Fibroblast of lung (primary cell): ENCODE data around the gene DHODH. TPM values are rescaled to one million over a fixed set of nuclear protein-coding genes. Genes with fewer than 3 reads are reported as not detected.

Experiments used
- DNase-seq, 2 donors: peaks; one replicate each; pipeline versions ENCODE4 v3.0.0 to v3.0.0-alpha.2; 2010; ENCODE audit warnings: low read depth in 2 of 2
- H2AFZ ChIP-seq: 2 replicates; pipeline ENCODE4 v1.5.1; 2012; ENCODE audit warnings: low read length, control low read depth, inconsistent platforms
- H3K27ac ChIP-seq: 2 replicates; pipeline ENCODE4 v1.5.1; 2011; ENCODE audit warnings: low read length, control low read depth; ENCODE audit not compliant: insufficient read depth
- H3K27me3 ChIP-seq: 2 replicates; pipeline ENCODE4 v1.5.1; 2011; ENCODE audit warnings: mild to moderate bottlenecking, low read length; ENCODE audit not compliant: control insufficient read depth, insufficient read depth
- H3K36me3 ChIP-seq: 2 replicates; pipeline ENCODE4 v1.5.1; 2011; ENCODE audit warnings: low read length; ENCODE audit not compliant: control insufficient read depth, insufficient read depth
- H3K4me1 ChIP-seq: 2 replicates; pipeline ENCODE4 v1.5.1; 2011; ENCODE audit warnings: low read length; ENCODE audit not compliant: control insufficient read depth, insufficient read depth; ENCODE audit errors: extremely low read depth
- H3K4me2 ChIP-seq: 2 replicates; pipeline ENCODE4 v1.5.1; 2011; ENCODE audit warnings: low read length, control low read depth; ENCODE audit not compliant: insufficient read depth; ENCODE audit errors: extremely low read depth
- H3K4me3 ChIP-seq, 4 experiments: fragments of 200-600 bp in 1 of 4; sonication (generic) in 1 of 4; replicated peaks in 1 of 4; 2 replicates each; pipeline ENCODE4 v1.5.1; 2011 to 2016; ENCODE audit warnings: low read length in 4 of 4, low read depth in 3 of 4, mild to moderate bottlenecking in 3 of 4, control low read depth in 2 of 4, inconsistent platforms in 1 of 4, mixed read lengths in 1 of 4; ENCODE audit not compliant: insufficient read depth in 1 of 4; ENCODE audit errors: control extremely low read depth in 1 of 4
- H3K79me2 ChIP-seq: 2 replicates; pipeline ENCODE4 v1.5.1; 2012; ENCODE audit warnings: mild to moderate bottlenecking, low read length, inconsistent platforms; ENCODE audit not compliant: control insufficient read depth, insufficient read depth
- H3K9ac ChIP-seq: 2 replicates; pipeline ENCODE4 v1.5.1; 2011; ENCODE audit warnings: mild to moderate bottlenecking, low read length, control low read depth; ENCODE audit not compliant: insufficient read depth
- H3K9me3 ChIP-seq: 2 replicates; pipeline ENCODE4 v1.5.1; 2012; ENCODE audit warnings: low read depth, low read length; ENCODE audit not compliant: control insufficient read depth, insufficient read depth
- H4K20me1 ChIP-seq: 2 replicates; pipeline ENCODE4 v1.5.1; 2011; ENCODE audit warnings: low read length; ENCODE audit not compliant: control insufficient read depth, insufficient read depth; ENCODE audit errors: extremely low read depth
- EZH2 ChIP-seq: IDR thresholded peaks from 2 replicates; pipeline ENCODE4 v1.5.1; 2012; ENCODE audit warnings: low read length, control low read depth, mild to moderate bottlenecking; ENCODE audit errors: missing control alignments
- polyA plus RNA-seq, 2 donors: library from polyadenylated mRNA; depleted of rRNA in 1 of 2; stranded (reverse) in 1 of 2; unstranded in 1 of 2; fragments of >200 nt; gene quantifications; 2 replicates each; pipeline ENCODE4 v1.2.1, GENCODE V29; 2011 to 2012; ENCODE audit warnings: missing spikeins in 1 of 2
- total RNA-seq: library from RNA; depleted of rRNA; stranded (reverse); fragments of >200 nt; gene quantifications from 2 replicates; pipeline ENCODE4 v1.2.1, GENCODE V29; 2014
- TF ChIP-seq, protein P1 (sequence below), 2 donors: IDR thresholded peaks in 1 of 2; conservative IDR thresholded peaks in 1 of 2; 1 replicate in 1 of 2; 2 replicates in 1 of 2; pipeline ENCODE4 v1.5.1; 2011 to 2012; ENCODE audit warnings: low read length in 2 of 2, control low read depth in 1 of 2, inconsistent platforms in 1 of 2, low read depth in 1 of 2, mild to moderate bottlenecking in 1 of 2

The DHODH gene
- total and polyA plus RNA-seq, 2 donors (not counting 1 experiment from before 2014, with no cell fraction given): 3.0 TPM

DNA sequence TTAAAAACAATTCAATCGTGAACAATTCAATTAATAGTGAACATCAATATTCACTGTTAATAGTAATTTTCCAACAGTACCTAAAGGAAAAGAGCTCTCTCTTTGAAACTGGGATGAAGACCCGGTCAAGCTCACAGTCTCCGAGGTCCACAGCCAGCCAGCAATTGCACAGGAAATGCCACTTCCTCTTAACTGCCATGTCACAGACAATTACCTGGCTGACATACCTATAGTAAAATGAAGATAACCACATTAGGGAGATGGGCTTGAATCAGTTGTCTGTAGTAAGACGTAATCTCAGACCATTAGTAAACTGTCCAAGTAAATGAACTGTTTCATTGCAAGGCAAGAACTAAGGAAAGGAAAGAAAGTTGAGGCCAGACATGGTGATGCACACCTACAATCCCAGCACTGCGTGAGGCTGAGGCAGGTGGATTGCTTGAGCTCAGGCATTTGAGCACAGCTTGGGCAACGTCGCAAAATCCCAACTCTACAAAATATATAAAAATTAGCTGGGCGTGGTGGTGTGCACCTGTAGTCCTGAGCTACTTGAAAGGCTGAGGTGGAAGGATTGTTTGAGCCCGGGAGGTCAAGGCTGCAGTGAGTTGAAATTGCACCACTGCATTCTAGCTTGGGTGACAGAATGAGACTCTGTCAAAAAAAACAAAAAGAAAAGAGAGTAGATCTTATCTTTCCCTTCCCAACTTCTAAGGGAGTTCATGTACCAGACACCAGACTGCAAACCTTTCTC lies 45.2 kb upstream of the DHODH start:
- no peak for DNase-seq
- Histone ChIP-seq H4K20me1 (no peaks in the 10 kb centered on the region), H3K9me3 (no peaks in the 10 kb centered on the region), H3K79me2 (no peaks in the 10 kb centered on the region), H3K27ac (no peak overlapping the region), H3K4me1 (no peaks in the 10 kb centered on the region), H3K27me3 (no peaks in the 10 kb centered on the region), H3K9ac (no peak overlapping the region), H2AFZ (no peak overlapping the region), H3K4me2 (no peak overlapping the region), H3K4me3 (no peak overlapping the region), H3K36me3 (no peaks in the 10 kb centered on the region)
- TF ChIP-seq, protein P1, sequence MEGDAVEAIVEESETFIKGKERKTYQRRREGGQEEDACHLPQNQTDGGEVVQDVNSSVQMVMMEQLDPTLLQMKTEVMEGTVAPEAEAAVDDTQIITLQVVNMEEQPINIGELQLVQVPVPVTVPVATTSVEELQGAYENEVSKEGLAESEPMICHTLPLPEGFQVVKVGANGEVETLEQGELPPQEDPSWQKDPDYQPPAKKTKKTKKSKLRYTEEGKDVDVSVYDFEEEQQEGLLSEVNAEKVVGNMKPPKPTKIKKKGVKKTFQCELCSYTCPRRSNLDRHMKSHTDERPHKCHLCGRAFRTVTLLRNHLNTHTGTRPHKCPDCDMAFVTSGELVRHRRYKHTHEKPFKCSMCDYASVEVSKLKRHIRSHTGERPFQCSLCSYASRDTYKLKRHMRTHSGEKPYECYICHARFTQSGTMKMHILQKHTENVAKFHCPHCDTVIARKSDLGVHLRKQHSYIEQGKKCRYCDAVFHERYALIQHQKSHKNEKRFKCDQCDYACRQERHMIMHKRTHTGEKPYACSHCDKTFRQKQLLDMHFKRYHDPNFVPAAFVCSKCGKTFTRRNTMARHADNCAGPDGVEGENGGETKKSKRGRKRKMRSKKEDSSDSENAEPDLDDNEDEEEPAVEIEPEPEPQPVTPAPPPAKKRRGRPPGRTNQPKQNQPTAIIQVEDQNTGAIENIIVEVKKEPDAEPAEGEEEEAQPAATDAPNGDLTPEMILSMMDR (conservative IDR thresholded peaks at IDR 0.05 in 1 of 2, IDR thresholded peaks at IDR 0.05 in 1 of 2; ENCODE audit: low read depth in 1 of 2, low read length in 2 of 2): no peak

DNA sequence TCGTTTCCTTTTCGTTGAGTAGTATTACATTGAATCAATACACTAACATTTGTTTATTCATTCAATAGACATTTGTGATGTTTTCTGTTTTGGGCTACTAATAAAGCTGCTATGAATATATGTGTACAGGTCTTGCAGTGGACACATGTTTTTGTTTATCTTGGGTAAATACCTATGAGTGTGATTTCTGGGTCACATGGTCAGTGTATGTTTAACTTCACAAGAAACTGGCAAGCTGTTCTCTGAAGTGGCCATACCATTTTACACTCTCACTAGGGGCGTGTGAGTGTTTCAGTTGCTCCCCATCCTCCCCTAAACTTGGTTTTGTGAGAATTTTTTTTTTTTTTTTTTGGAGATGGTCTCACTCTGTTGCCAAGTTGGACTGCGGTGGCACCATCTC lies 43.3 kb upstream of the DHODH start:
- Histone ChIP-seq H3K9me3 (no peaks in the 10 kb centered on the region), H2AFZ (no peak overlapping the region), H3K4me2 (no peak overlapping the region), H4K20me1 (no peaks in the 10 kb centered on the region), H3K4me3 (no peak overlapping the region), H3K4me1 (no peaks in the 10 kb centered on the region), H3K27me3 (no peaks in the 10 kb centered on the region), H3K9ac (no peak overlapping the region), H3K79me2 (no peaks in the 10 kb centered on the region), H3K27ac (no peak overlapping the region), H3K36me3 (no peaks in the 10 kb centered on the region)
- TF ChIP-seq, protein P1 (conservative IDR thresholded peaks at IDR 0.05 in 1 of 2, IDR thresholded peaks at IDR 0.05 in 1 of 2; ENCODE audit: low read depth in 1 of 2, low read length in 2 of 2): no peak
- no peak for TF ChIP-seq EZH2
- no peak for DNase-seq

DNA sequence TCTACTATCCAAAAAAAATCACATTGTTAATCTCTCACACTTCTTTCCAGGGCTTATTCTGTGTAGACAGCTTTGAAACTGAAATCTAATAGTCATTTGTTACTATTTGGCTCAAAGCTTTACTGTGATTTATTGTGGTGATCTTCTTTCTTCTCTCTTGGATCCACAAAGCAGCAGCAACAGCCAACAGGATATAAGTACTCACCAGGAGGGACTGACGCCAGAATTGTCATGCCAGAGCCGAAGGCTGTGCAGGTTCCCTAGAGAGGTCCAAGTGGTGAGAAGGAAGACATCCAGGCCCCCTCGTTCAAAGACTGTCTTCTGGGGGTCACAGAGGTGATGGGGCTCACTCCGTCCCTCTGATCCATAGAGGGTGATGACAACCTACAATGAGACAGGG lies 41.6 kb upstream of the DHODH start:
- no peaks in the 10 kb centered on the region for H4K20me1 ChIP-seq
- H3K4me1 ChIP-seq: no peaks in the 10 kb centered on the region
- no peaks in the 10 kb centered on the region for H3K27me3 ChIP-seq
- no peak overlapping the region for H3K4me2 ChIP-seq
- H3K4me3 ChIP-seq: no peak overlapping the region
- no peaks in the 10 kb centered on the region for H3K36me3 ChIP-seq
- H3K27ac ChIP-seq: no peak overlapping the region
- no peaks in the 10 kb centered on the region for H3K9me3 ChIP-seq
- H3K9ac ChIP-seq: no peak overlapping the region
- no peak for TF ChIP-seq EZH2
- TF ChIP-seq, protein P1 (conservative IDR thresholded peaks at IDR 0.05 in 1 of 2, IDR thresholded peaks at IDR 0.05 in 1 of 2; ENCODE audit: low read depth in 1 of 2, low read length in 2 of 2): no peak
- H2AFZ ChIP-seq: no peak overlapping the region
- no peaks in the 10 kb centered on the region for H3K79me2 ChIP-seq
- DNase-seq: no peak
